Naive B cell (primary cell): ENCODE data around the gene COL8A1. TPM values are rescaled to one million over a fixed set of nuclear protein-coding genes. Genes with fewer than 3 reads are reported as not detected.
A peak's percentile ranks its signal among the peaks of the same experiment; 100 is the strongest.

Source experiments
- ATAC-seq, 2 donors: fragments of 150-1000 bp; cut with Tn5 transposase; 2 replicates each; pipeline ENCODE4 v1.10.0; 2021; ENCODE audit warnings: low read depth in 2 of 2, mild to moderate bottlenecking in 2 of 2, moderate library complexity in 2 of 2
- DNase-seq: peaks from one replicate; pipeline ENCODE4 v3.0.0; 2022
- H3K27ac Mint-ChIP-seq, 6 donors: one replicate each; pipeline ENCODE4 v1.8.0; 2020 to 2022; ENCODE audit warnings: mild to moderate bottlenecking in 6 of 6, mixed read lengths in 6 of 6, moderate library complexity in 5 of 6, inconsistent platforms in 2 of 6
- H3K27me3 Mint-ChIP-seq, 3 donors: one replicate each; pipeline ENCODE4 v1.8.0; 2021 to 2022; ENCODE audit warnings: mixed read lengths in 3 of 3, mild to moderate bottlenecking in 1 of 3
- H3K36me3 Mint-ChIP-seq, 2 donors: one replicate each; pipeline ENCODE4 v1.8.0; 2020 to 2022; ENCODE audit warnings: mixed read lengths in 2 of 2, inconsistent platforms in 1 of 2, mild to moderate bottlenecking in 1 of 2
- H3K4me1 Mint-ChIP-seq, 3 donors: one replicate each; pipeline ENCODE4 v1.8.0; 2020 to 2022; ENCODE audit warnings: mixed read lengths in 3 of 3, inconsistent platforms in 1 of 3, mild to moderate bottlenecking in 1 of 3, moderate library complexity in 1 of 3
- H3K4me3 Mint-ChIP-seq, 8 donors: one replicate each; pipeline ENCODE4 v1.8.0; 2020 to 2022; ENCODE audit warnings: mild to moderate bottlenecking in 8 of 8, mixed read lengths in 8 of 8, moderate library complexity in 8 of 8, inconsistent platforms in 2 of 8
- H3K9me3 Mint-ChIP-seq, 7 donors: one replicate each; pipeline ENCODE4 v1.8.0; 2020 to 2022; ENCODE audit warnings: mixed read lengths in 7 of 7, mild to moderate bottlenecking in 5 of 7, inconsistent platforms in 2 of 7, moderate library complexity in 1 of 7
- polyA plus RNA-seq, 6 donors: library from polyadenylated mRNA; unstranded; fragments of 300-500 nt; fragmentation: Illumina TruSeq; gene quantifications; one replicate each; pipeline ENCODE4 v1.2.3, GENCODE V29; 2021; ENCODE audit warnings: low read depth in 6 of 6

The COL8A1 gene
- polyA plus RNA-seq, 6 donors from 2014 or later: not detected

DNA sequence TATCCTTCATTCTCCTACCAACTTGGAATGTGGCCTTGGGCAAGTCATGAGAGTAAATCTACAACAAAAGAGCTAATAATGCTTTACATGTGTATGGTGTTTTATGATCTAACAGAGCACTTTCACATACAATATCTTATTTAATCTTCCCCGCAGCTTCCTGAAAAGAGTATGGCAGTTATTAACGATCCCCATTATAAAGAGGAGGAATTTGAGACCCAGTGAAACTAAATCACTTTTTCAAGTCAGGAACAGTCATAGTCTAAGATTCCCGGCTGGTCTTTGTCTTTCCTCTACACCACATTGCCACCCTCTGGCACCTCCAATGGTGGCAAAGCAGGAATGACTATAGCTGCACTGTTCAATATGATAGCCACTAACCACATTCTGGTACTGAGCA lies 109.5 kb downstream of the COL8A1 start:
- no peak for ATAC-seq
- no peak for DNase-seq
- Mint-ChIP-seq H3K4me3 (no peak overlapping the region), H3K9me3 (no peaks in the 10 kb centered on the region), H3K27me3 (peaks cover 0 to 6% (median 5%) of the 10 kb centered on the region in 3 donors), H3K27ac (no peak overlapping the region), H3K4me1 (no peaks in the 10 kb centered on the region), H3K36me3 (no peaks in the 10 kb centered on the region)

DNA sequence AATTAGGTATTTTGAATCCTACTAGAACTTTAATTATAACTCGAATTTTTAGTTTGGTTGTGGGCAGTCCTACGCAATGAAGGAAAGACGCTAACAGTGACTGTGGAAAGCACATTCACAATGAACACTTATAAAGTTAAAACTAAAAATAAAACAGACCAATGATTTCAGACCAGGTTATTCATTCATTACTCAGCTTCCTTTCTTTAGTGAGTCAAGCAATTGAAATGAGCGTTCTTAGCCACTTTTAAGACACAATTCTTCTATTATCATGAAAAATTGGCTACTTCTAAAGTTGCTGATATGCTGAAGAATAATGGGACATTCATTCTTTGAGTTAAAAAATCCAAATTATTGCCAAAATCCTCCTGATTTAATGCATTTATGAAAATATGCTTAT lies 113.3 kb downstream of the COL8A1 start:
- DNase-seq: no peak
- no peak for ATAC-seq
- Mint-ChIP-seq H3K27me3 (peaks cover 8 to 18% (median 16%) of the 10 kb centered on the region in 3 donors), H3K27ac (no peak overlapping the region), H3K4me1 (no peaks in the 10 kb centered on the region), H3K36me3 (no peaks in the 10 kb centered on the region), H3K4me3 (no peak overlapping the region), H3K9me3 (no peaks in the 10 kb centered on the region)

DNA sequence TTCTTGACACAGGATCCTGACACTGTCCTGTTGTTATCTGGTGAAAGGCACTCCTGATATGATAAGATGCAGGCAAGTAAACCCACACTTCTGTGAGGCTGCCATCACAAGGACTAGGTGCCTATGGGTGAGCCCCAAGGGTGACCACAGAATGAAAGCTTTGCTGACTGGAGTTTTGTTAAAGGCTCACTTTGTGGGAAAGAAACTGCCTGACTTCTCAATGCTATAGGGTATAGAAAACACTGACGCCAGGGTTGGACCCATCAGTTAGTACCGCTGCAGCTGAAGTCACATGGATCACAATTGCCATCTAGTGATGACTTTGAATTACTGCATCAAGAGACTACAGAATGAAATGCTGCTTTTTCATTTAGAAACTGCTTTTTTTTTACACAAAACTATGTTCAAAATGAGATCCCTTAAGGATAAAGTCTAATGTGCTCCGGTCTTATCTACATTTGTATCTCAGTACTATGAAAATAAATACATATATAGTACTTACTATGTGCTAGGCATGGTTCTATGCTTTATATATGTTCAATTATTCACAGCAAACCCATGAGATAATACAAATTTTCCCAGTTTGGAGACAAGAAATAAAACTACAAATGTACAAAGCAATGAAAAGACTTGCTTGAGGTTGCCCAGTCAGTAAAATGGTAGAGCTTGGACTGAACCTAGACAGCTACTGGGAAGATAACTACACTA lies 115.0 kb downstream of the COL8A1 start:
- Mint-ChIP-seq H3K27ac (no peak overlapping the region), H3K27me3 (peaks cover 13 to 18% (median 16%) of the 10 kb centered on the region in 3 donors), H3K4me1 (no peaks in the 10 kb centered on the region), H3K36me3 (no peaks in the 10 kb centered on the region), H3K4me3 (no peak overlapping the region), H3K9me3 (no peaks in the 10 kb centered on the region)
- peak; percentile 2 for DNase-seq
- ATAC-seq: peak in 1 of 2 donors; percentile 48

DNA sequence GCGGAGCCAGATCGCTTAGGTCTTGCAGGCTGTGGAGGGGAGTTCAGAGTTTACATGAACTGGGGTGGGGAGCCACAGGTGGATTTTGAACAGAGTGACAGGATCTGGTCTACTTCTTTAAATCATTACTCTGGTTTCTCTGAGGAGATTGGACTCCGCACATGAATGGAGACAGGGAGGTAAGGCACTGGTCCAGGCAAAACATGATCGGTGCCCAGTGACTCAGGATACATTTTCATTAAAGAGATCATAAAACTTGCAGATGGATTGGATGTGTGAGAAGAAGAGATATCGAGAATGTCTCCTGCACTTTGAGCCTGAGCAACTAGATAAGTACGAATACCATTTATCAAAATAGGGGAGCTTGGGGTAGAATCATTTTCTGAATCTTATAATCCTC lies 117.4 kb downstream of the COL8A1 start:
- DNase-seq: no peak
- H3K27me3 Mint-ChIP-seq: peaks cover 15 to 36% (median 28%) of the 10 kb centered on the region in 3 donors
- no peak overlapping the region for H3K4me3 Mint-ChIP-seq
- H3K4me1 Mint-ChIP-seq: no peaks in the 10 kb centered on the region
- ATAC-seq: no peak
- H3K36me3 Mint-ChIP-seq: no peaks in the 10 kb centered on the region
- H3K9me3 Mint-ChIP-seq: no peaks in the 10 kb centered on the region
- H3K27ac Mint-ChIP-seq: no peak overlapping the region

DNA sequence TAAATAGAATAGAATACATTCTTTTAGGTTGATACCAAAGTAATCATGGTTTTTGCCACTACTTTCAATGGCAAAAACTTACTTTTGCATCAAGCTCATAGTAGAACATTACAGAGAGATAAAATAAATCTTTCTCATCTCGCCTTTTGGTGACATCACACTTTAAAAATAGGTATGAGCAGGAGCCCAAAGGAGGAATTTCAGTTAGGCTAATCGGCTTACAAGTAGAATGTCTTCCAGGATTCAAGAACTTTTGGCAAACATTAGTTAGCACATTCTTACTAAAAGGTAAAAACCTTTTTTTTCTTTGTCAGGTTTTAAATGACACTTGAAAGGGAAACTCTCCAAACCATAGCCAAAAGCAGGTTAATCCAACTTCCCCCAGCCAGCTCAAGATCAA lies 119.6 kb downstream of the COL8A1 start:
- H3K36me3 Mint-ChIP-seq: no peaks in the 10 kb centered on the region
- H3K9me3 Mint-ChIP-seq: no peaks in the 10 kb centered on the region
- H3K4me3 Mint-ChIP-seq: no peak overlapping the region
- H3K27me3 Mint-ChIP-seq: peaks cover 16 to 36% (median 22%) of the 10 kb centered on the region in 3 donors
- H3K4me1 Mint-ChIP-seq: no peaks in the 10 kb centered on the region
- no peak for ATAC-seq
- DNase-seq: no peak
- H3K27ac Mint-ChIP-seq: no peak overlapping the region

DNA sequence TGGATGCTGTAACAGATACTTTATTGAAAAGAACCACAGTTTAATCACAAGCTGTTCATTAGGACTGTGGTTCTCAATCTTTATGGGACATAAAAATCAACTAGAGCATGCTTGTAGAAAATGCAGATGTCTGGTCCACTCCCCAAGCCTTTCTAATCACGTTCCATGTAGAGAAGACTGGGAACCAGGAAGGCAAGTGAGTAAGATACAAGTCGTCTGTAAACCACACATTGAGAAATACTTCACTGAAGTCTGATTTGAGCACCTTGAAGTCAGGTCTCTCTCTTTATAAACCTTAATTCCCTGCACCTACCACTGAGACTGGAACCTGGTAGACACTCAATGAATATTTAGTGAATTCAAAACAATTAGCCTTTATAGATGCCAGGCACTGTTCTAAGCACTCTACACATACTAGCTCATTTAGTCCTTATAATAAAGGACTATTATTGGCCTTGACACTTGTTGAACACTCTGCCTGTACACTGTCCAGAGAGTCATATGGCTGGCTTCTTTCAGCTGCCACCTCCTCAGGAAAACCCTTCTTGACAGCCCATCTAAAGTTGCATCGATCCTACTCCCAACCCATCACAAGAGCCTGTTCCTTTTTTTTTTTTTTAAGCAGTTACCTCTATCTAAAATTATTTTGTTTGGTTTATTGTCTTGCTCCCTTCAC lies 120.2 kb downstream of the COL8A1 start:
- Mint-ChIP-seq H3K36me3 (no peaks in the 10 kb centered on the region), H3K4me3 (no peak overlapping the region), H3K4me1 (no peaks in the 10 kb centered on the region), H3K27ac (no peak overlapping the region), H3K27me3 (peaks cover 16 to 36% (median 22%) of the 10 kb centered on the region in 3 donors), H3K9me3 (no peaks in the 10 kb centered on the region)
- DNase-seq: no peak
- no peak for ATAC-seq

DNA sequence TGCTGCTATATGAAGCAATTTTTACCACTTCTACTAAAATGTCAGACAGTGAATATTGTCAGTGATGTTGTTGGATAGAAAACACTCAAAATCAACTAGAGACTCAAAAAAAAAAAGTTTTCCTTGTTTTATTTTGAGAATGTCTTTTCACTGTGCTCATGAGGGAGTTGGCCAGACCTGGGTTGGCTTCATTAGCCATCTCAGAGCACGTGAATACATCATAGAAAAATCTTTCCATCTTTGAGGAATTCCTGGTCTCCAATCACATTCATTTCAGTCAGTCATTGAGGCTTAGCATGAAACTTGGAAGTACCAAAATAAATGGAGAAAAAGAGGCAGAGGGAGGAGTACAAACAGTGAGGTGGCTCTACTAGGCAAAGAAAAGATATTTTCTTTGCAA lies 121.6 kb downstream of the COL8A1 start:
- no peaks in the 10 kb centered on the region for H3K4me1 Mint-ChIP-seq
- no peak for ATAC-seq
- H3K36me3 Mint-ChIP-seq: no peaks in the 10 kb centered on the region
- H3K9me3 Mint-ChIP-seq: no peaks in the 10 kb centered on the region
- H3K27ac Mint-ChIP-seq: no peak overlapping the region
- H3K4me3 Mint-ChIP-seq: no peak overlapping the region
- no peak for DNase-seq
- peaks cover 17 to 26% (median 18%) of the 10 kb centered on the region in 3 donors for H3K27me3 Mint-ChIP-seq

DNA sequence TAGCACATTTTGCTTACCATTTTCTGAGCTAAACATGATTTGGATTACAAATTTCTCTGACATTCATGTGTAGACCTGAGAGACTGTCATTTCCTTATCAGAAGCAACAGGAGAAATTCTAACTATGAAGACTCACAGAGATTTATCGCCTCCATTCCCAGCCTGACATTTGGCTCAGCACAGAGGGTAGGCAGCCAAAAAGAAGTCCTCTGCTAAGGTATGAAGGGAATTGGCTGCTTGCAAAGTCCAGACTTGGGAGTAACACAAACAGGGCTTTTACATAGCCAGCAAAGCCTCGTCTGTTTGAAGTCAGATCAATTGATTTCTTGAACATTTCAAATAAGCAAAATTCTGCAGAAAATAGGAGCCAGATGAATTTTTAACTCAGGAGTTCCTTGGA lies 122.2 kb downstream of the COL8A1 start:
- H3K4me1 Mint-ChIP-seq: no peaks in the 10 kb centered on the region
- H3K9me3 Mint-ChIP-seq: no peaks in the 10 kb centered on the region
- DNase-seq: no peak
- no peaks in the 10 kb centered on the region for H3K36me3 Mint-ChIP-seq
- peaks cover 15 to 20% (median 16%) of the 10 kb centered on the region in 3 donors for H3K27me3 Mint-ChIP-seq
- no peak overlapping the region for H3K27ac Mint-ChIP-seq
- no peak overlapping the region for H3K4me3 Mint-ChIP-seq
- no peak for ATAC-seq

DNA sequence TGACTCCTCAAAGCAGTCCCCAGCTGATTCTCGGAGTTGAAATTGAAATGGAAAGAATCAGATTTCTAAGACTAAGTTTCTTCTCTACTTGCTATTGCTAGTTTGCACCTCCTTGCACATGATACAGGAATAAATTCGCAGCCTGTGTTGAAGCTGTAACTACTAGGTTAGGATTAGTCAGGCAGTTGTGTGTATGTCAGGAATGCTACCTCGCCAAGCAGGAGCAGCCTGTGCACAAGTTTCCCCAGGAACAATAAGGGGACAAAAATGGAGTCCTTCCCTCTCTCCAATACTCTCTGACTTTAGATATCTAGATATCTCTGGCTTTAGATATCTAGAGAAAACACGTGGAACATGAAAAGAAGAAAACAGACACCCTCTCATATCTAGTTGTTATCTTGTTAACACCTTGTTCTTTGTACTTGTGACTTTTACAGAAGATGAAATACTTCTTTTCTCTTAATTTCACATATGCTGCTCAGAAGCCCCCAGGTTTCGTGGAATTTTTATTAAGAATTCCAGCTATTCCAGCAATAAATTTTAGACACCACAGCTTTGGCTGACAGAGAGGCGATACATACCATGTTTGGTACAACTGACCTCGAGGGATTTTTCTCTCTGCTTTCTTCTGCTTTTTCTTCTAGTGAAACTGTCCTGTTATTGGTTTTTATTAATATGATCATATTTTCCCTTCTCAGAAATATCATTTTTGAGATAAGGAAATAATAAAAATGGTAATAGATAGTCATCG lies 123.2 kb downstream of the COL8A1 start:
- Mint-ChIP-seq H3K27me3 (peaks cover 13 to 17% (median 16%) of the 10 kb centered on the region in 3 donors), H3K4me3 (no peak overlapping the region), H3K9me3 (no peaks in the 10 kb centered on the region), H3K27ac (no peak overlapping the region), H3K4me1 (no peaks in the 10 kb centered on the region), H3K36me3 (no peaks in the 10 kb centered on the region)
- DNase-seq (no peak), ATAC-seq (no peak)

DNA sequence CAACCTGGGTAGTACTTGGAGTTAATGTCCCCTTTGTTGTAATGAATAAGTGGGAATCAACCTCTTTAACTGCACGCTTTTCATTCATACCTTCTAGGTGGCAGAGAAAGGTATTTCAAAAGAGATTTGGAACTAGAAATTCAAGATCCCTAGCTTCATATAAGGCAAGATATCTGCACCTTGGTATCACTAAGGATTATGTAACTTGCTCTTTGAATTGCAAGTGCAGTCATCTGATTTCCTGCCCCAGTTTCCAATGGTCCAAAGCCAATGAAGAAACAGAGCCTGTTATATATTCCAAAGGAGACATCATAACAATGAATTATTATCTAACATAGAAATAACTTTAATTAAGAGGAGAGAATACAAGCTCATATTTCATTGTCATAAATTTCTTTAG lies 124.5 kb downstream of the COL8A1 start:
- no peak overlapping the region for H3K27ac Mint-ChIP-seq
- ATAC-seq (no peak), DNase-seq (no peak)
- no peaks in the 10 kb centered on the region for H3K9me3 Mint-ChIP-seq
- H3K27me3 Mint-ChIP-seq: peaks cover 13 to 20% (median 17%) of the 10 kb centered on the region in 3 donors
- no peaks in the 10 kb centered on the region for H3K36me3 Mint-ChIP-seq
- no peak overlapping the region for H3K4me3 Mint-ChIP-seq
- no peaks in the 10 kb centered on the region for H3K4me1 Mint-ChIP-seq

DNA sequence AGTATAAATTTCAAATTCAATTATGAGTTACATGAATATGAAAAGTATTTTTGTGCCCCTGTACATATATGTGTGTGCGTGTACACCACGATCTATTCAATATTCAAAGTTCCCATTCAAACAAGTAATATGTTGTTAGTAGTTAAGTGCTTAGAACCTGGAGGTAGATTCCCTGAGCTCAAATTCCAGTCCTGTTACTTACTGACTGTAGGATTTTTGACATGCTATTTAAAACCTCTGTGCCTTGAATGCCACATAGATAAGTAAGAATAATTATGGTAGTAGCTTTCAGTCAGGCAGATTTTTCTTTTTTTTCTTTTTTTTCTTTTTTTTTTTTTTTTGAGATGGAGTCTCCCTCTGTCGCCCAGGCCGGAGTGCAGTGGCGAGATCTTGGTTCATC lies 126.0 kb downstream of the COL8A1 start:
- no peak overlapping the region for H3K27ac Mint-ChIP-seq
- H3K36me3 Mint-ChIP-seq: no peaks in the 10 kb centered on the region
- no peak overlapping the region for H3K4me3 Mint-ChIP-seq
- H3K4me1 Mint-ChIP-seq: no peaks in the 10 kb centered on the region
- H3K9me3 Mint-ChIP-seq: no peaks in the 10 kb centered on the region
- peaks cover 5 to 17% (median 8%) of the 10 kb centered on the region in 3 donors for H3K27me3 Mint-ChIP-seq
- DNase-seq: no peak
- no peak for ATAC-seq

DNA sequence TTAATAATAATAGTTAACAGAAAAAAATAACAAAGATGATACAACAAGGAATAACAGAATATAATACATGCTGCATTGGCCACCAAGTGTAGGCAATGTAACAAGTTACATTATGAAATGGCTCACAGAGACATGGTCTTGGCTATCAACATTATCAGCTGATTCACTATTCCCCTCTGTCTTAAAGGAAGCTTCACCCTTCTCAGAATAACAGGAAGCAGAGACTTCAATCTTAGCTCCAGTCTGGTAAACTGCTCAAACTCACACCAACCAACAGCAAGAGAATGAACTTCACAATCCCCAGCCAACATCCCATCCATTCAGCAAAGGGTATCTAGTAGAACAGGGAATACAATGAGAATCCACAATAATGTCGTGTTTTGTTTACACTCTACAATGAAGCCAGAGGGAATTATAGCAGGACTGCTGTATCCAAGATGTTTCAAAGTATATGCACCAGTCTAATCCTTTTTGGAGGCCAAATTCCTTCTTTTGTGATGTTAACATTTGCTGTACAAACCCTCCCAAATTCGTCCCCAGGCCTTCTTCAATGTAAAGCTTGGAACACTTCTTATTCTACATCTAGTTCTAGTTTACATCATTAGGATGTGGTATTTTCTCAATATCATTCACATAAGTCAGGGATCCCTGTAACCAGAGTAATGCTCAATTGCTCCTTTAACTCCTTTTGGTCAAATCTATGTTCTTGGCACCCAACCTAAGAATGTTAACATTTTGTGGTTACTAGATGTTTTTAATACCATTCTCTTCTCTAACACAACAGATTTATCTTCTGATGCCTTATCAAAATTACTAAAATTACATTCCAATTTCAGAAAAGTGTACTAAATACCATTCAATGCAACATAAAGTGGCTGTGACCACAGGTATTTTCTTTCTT lies 126.9 kb downstream of the COL8A1 start:
- H3K36me3 Mint-ChIP-seq: no peaks in the 10 kb centered on the region
- H3K27me3 Mint-ChIP-seq: peaks cover 0 to 21% (median 9%) of the 10 kb centered on the region in 3 donors
- H3K9me3 Mint-ChIP-seq: no peaks in the 10 kb centered on the region
- H3K27ac Mint-ChIP-seq: no peak overlapping the region
- no peak for DNase-seq
- H3K4me3 Mint-ChIP-seq: no peak overlapping the region
- ATAC-seq: no peak
- H3K4me1 Mint-ChIP-seq: no peaks in the 10 kb centered on the region

DNA sequence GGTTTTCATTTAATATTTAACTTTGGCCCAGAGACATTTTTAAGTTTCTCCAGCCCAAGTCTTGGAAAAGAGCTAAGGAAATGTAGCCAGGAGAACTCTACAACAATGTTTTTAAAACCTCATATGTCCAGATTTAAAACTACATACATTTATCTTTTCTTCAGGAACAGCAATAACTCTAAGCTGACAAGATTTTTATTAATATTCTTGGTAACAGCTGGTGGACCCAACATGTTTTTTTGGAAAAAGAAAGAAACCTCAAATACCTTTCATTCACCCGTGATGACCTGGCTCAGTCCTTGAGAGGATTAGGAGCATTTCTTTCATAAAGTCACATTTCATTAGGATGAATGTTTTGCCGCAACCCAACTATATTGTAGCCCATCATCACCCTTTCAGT lies 128.9 kb downstream of the COL8A1 start:
- H3K4me1 Mint-ChIP-seq: no peaks in the 10 kb centered on the region
- peaks cover 7 to 19% (median 9%) of the 10 kb centered on the region in 3 donors for H3K27me3 Mint-ChIP-seq
- no peak overlapping the region for H3K4me3 Mint-ChIP-seq
- no peaks in the 10 kb centered on the region for H3K36me3 Mint-ChIP-seq
- DNase-seq (no peak), ATAC-seq (no peak)
- no peaks in the 10 kb centered on the region for H3K9me3 Mint-ChIP-seq
- H3K27ac Mint-ChIP-seq: no peak overlapping the region
